ENCODE data around the gene CFDP1. TPM values are rescaled to one million over a fixed set of nuclear protein-coding genes. Genes with fewer than 3 reads are reported as not detected.

The CFDP1 gene
- total RNA-seq, 1 experiment from 2014 or later: 32.1 TPM

DNA sequence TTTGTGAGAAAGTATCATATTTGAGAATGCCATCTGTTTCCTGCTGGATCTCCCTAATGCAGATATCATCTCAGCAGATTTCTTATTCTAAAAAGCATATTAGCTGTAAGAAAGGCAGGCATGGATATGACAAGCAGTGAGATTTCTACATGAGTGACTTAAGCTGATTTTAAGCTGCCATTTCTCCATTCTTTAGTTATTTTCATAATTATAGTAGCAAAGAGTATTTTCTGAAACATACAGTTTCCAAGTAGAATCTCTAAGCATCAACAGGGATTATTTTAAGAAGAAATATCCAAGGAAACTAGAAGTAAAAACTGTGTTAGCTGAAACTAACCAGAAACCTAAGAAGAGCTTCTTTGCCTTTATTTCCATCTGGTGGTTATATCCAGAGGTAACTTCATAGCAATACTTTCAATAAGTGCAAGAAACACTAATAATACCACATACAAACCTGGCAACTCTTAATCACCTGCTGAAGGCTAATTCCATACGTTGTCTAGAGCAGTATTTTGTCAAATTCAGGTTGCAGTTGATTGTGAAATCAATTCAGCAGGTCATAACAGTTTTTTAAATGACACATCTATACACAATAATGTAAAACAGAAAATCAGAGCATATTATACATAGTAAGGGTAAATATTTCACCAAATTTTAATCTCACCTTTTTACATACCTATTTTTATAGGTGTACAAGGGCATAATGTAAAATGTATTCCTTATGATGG is 42.2 kb downstream of the CFDP1 start:
- POLR2A ChIA-PET (ENCODE audit: unreplicated experiment): no interaction called here
- intact Hi-C loops (cut with micrococcal nuclease): no loop called here

DNA sequence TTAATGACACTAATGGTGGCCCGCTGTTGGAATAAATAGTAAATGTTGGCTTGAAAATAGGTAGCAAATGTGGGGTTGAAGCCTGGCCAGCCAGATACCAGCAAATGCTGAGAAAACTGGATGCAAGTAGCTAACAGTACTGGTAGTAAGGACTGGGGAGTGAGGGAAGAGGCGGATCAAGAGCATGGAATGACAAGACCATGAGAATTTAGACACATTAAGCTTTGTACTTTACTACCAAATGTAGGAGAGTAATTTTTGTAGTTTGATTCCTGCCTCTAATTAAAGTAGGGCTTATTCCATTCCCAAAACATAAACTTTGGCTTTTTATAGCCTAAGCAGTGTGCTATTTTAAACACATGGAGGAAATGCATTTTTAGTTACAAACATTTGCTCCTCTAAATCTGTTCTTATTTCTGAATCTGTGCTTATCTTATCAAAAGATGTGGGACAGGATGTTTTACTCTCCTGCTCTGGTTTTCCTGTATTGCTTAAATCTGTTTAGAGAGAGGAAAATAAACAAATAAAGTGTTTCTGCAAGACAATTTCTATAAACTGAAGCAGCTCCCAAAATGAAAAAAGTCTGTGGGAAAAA is 44.1 kb downstream of the CFDP1 start:
- no peaks in the 10 kb centered on the region for H3K9me2 ChIP-seq (replicated peaks; ENCODE audit: low read length)
- no peak overlapping the region for H2AFZ ChIP-seq (ENCODE audit: low read length)
- no peak overlapping the region for H3K27ac ChIP-seq (ENCODE audit: low read length)
- DNase-seq: no peak
- intact Hi-C loops (cut with micrococcal nuclease): loop anchor here (5.0 kb wide), 1 partner anchor 137 kb away; the partner anchor contains the start of gene BCAR1
- no peak overlapping the region for H3K9ac ChIP-seq (ENCODE audit: low read length)
- ChIA-PET POLR2A (ENCODE audit: unreplicated experiment) (no interaction called here), CTCF (no interaction called here)
- no peaks in the 10 kb centered on the region for H3K79me2 ChIP-seq (ENCODE audit: low read length)
- no peaks in the 10 kb centered on the region; the same call in 1 of the 2 replicates for H3K4me1 ChIP-seq (ENCODE audit: insufficient read depth, low read length)
- TF ChIP-seq EZH2 (IDR thresholded peaks at IDR 0.05; ENCODE audit: low read length, unreplicated experiment): no peak
- no peaks in the 10 kb centered on the region; the same call in 1 of the 2 replicates for H3K36me3 ChIP-seq (ENCODE audit: low read depth, low read length)
- no peak overlapping the region for H3K4me3 ChIP-seq (ENCODE audit: low read length)
- BruUV-seq (replicated peaks): no TSS peak
- peaks cover 3% of the 10 kb centered on the region for H3F3A ChIP-seq (ENCODE audit: low read length, unreplicated experiment)
- ATAC-seq: no peak
- H3K27me3 ChIP-seq (ENCODE audit: low read length): no peaks in the 10 kb centered on the region
- H4K20me1 ChIP-seq (ENCODE audit: low read length): no peaks in the 10 kb centered on the region
- H3K9me3 ChIP-seq (ENCODE audit: low read length): no peaks in the 10 kb centered on the region
- no peak overlapping the region for H3K4me2 ChIP-seq (ENCODE audit: low read length)

More for the DNA sequence above, 42.2 kb downstream of the CFDP1 start:
- Histone ChIP-seq H3K27me3 (ENCODE audit: low read length) (no peaks in the 10 kb centered on the region), H3K36me3 (ENCODE audit: low read depth, low read length) (no peaks in the 10 kb centered on the region; the same call in 1 of the 2 replicates), H3K27ac (ENCODE audit: low read length) (no peak overlapping the region), H3K9me2 (replicated peaks; ENCODE audit: low read length) (no peaks in the 10 kb centered on the region), H3K4me2 (ENCODE audit: low read length) (no peak overlapping the region), H3F3A (ENCODE audit: low read length, unreplicated experiment) (peaks cover 1% of the 10 kb centered on the region), H3K4me3 (ENCODE audit: low read length) (no peak overlapping the region), H4K20me1 (ENCODE audit: low read length) (no peaks in the 10 kb centered on the region), H2AFZ (ENCODE audit: low read length) (no peak overlapping the region), H3K79me2 (ENCODE audit: low read length) (no peaks in the 10 kb centered on the region), H3K9ac (ENCODE audit: low read length) (no peak overlapping the region), H3K9me3 (ENCODE audit: low read length) (no peaks in the 10 kb centered on the region), H3K4me1 (ENCODE audit: insufficient read depth, low read length) (no peaks in the 10 kb centered on the region)
- CTCF ChIA-PET: no interaction called here
- DNase-seq: no peak
- ATAC-seq: no peak
- no peak for TF ChIP-seq EZH2phosphoT487 (IDR thresholded peaks at IDR 0.05; ENCODE audit: borderline replicate concordance, low read length)
- TF ChIP-seq EZH2 (IDR thresholded peaks at IDR 0.05; ENCODE audit: low read length, unreplicated experiment): no peak
- TF ChIP-seq, protein P1, sequence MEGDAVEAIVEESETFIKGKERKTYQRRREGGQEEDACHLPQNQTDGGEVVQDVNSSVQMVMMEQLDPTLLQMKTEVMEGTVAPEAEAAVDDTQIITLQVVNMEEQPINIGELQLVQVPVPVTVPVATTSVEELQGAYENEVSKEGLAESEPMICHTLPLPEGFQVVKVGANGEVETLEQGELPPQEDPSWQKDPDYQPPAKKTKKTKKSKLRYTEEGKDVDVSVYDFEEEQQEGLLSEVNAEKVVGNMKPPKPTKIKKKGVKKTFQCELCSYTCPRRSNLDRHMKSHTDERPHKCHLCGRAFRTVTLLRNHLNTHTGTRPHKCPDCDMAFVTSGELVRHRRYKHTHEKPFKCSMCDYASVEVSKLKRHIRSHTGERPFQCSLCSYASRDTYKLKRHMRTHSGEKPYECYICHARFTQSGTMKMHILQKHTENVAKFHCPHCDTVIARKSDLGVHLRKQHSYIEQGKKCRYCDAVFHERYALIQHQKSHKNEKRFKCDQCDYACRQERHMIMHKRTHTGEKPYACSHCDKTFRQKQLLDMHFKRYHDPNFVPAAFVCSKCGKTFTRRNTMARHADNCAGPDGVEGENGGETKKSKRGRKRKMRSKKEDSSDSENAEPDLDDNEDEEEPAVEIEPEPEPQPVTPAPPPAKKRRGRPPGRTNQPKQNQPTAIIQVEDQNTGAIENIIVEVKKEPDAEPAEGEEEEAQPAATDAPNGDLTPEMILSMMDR (conservative IDR thresholded peaks at IDR 0.05; ENCODE audit: low read depth, low read length): no peak
- BruUV-seq (replicated peaks): no TSS peak

GRCh38 chr16:75387951-75388350 is 45.4 kb downstream of the CFDP1 start:
- H3K27me3 ChIP-seq (ENCODE audit: low read length): no peaks in the 10 kb centered on the region
- intact Hi-C loops (cut with micrococcal nuclease): loop anchor here (5.0 kb wide), 1 partner anchor 136 kb away; the partner anchor contains the start of gene BCAR1
- POLR2A ChIA-PET (ENCODE audit: unreplicated experiment): no interaction called here
- peaks cover 3% of the 10 kb centered on the region for H3F3A ChIP-seq (ENCODE audit: low read length, unreplicated experiment)
- no peaks in the 10 kb centered on the region for H3K9me3 ChIP-seq (ENCODE audit: low read length)
- H4K20me1 ChIP-seq (ENCODE audit: low read length): no peaks in the 10 kb centered on the region
- no peaks in the 10 kb centered on the region; the same call in 1 of the 2 replicates for H3K36me3 ChIP-seq (ENCODE audit: low read depth, low read length)
- H3K4me1 ChIP-seq (ENCODE audit: insufficient read depth, low read length): no peaks in the 10 kb centered on the region; the same call in 1 of the 2 replicates
- no peaks in the 10 kb centered on the region for H3K9me2 ChIP-seq (replicated peaks; ENCODE audit: low read length)
- TF ChIP-seq EZH2 (IDR thresholded peaks at IDR 0.05; ENCODE audit: low read length, unreplicated experiment) (no peak), EZH2phosphoT487 (IDR thresholded peaks at IDR 0.05; ENCODE audit: borderline replicate concordance, low read length) (no peak)
- TF ChIP-seq, protein P1 (conservative IDR thresholded peaks at IDR 0.05; ENCODE audit: low read depth, low read length): no peak
- no peak overlapping the region for H3K9ac ChIP-seq (ENCODE audit: low read length)
- CTCF ChIA-PET: no interaction called here
- ATAC-seq: no peak
- H3K4me3 ChIP-seq (ENCODE audit: low read length): no peak overlapping the region
- BruUV-seq (replicated peaks): no TSS peak
- DNase-seq: no peak
- no peaks in the 10 kb centered on the region for H3K79me2 ChIP-seq (ENCODE audit: low read length)
- no peak overlapping the region for H3K27ac ChIP-seq (ENCODE audit: low read length)
- no peak overlapping the region for H2AFZ ChIP-seq (ENCODE audit: low read length)
- no peak overlapping the region for H3K4me2 ChIP-seq (ENCODE audit: low read length)

Measured in PC-3 (cell line).